H1 (cell line): ENCODE results near the gene PDE3A. TPM values are rescaled to one million over a fixed set of nuclear protein-coding genes. Genes with fewer than 3 reads are reported as not detected.

Experiments
- CTCF ChIA-PET: fragments of 300-600 bp; sonication (Branson Sonifier 250); formaldehyde crosslinking; loops from one replicate; lab custom pipeline; 2021; ENCODE audit not compliant: partially characterized antibody; lab: Charles Lee
- POLR2A ChIA-PET: fragments of 300-600 bp; sonication (Branson Sonifier 250); formaldehyde crosslinking; loops from one replicate; lab custom pipeline; 2021; ENCODE audit warnings: inconsistent platforms; ENCODE audit not compliant: partially characterized antibody; lab: Charles Lee
- DNase-seq, 2 experiments: peaks; one replicate each; pipeline versions ENCODE4 v3.0.0 to v3.0.0-alpha.2; 2010 to 2022; ENCODE audit warnings: low spot score in 2 of 2, low read depth in 1 of 2, mixed read lengths in 1 of 2
- FAIRE-seq: peaks from 2 replicates; lab custom pipeline; 2011; peaks lifted over from hg19 to GRCh38; lab: Jason Lieb, UNC
- H2AFZ ChIP-seq: 2 replicates; pipeline ENCODE4 v1.8.1; 2012; ENCODE audit warnings: low read length, inconsistent platforms
- H2AK5ac ChIP-seq: 2 replicates; pipeline ENCODE4 v1.6.1; 2013; ENCODE audit warnings: low read depth, low read length
- H2BK120ac ChIP-seq: replicated peaks from 2 replicates; pipeline ENCODE3; 2013; ENCODE audit warnings: low read depth, low read length, inconsistent platforms
- H2BK12ac ChIP-seq: 2 replicates; pipeline ENCODE4 v1.6.1; 2013; ENCODE audit warnings: low read depth, low read length
- H2BK15ac ChIP-seq: 2 replicates; pipeline ENCODE4 v1.6.1; 2013; ENCODE audit warnings: low read length
- H2BK20ac ChIP-seq: 2 replicates; pipeline ENCODE4 v1.6.1; 2013; ENCODE audit warnings: low read length
- H2BK5ac ChIP-seq: 2 replicates; pipeline ENCODE4 v1.6.1; 2013; ENCODE audit warnings: low read depth, low read length
- H3K14ac ChIP-seq: 2 replicates; pipeline ENCODE4 v1.6.1; 2013; ENCODE audit warnings: inconsistent platforms; ENCODE audit not compliant: insufficient read length
- H3K18ac ChIP-seq: 2 replicates; pipeline ENCODE4 v1.6.1; 2013; ENCODE audit warnings: low read length; ENCODE audit errors: extremely low read depth
- H3K23ac ChIP-seq: 2 replicates; pipeline ENCODE4 v1.6.1; 2013; ENCODE audit warnings: inconsistent platforms; ENCODE audit not compliant: insufficient read length
- H3K23me2 ChIP-seq: 2 replicates; pipeline ENCODE4 v1.6.1; 2013; ENCODE audit warnings: low read depth, low read length
- H3K27ac ChIP-seq: 2 replicates; pipeline ENCODE4 v1.6.1; 2011; ENCODE audit warnings: low read depth, low read length, inconsistent platforms
- H3K27me3 ChIP-seq, 4 experiments: replicated peaks in 1 of 4; 1 replicate in 1 of 4; 2 replicates in 3 of 4; pipeline versions ENCODE4 v1.6.1 to v1.8.1; 2011 to 2013; ENCODE audit warnings: low read length in 3 of 4, mild to moderate bottlenecking in 3 of 4, inconsistent platforms in 2 of 4, mixed read lengths in 2 of 4, moderate library complexity in 1 of 4; ENCODE audit not compliant: control insufficient read depth in 3 of 4, insufficient read depth in 3 of 4; ENCODE audit errors: extremely low read depth in 1 of 4
- H3K36me3 ChIP-seq, 4 experiments: 2 replicates each; pipeline versions ENCODE4 v1.6.1 to v1.8.1; 2011 to 2013; ENCODE audit warnings: mild to moderate bottlenecking in 4 of 4, low read length in 3 of 4, moderate library complexity in 2 of 4, control low read depth in 1 of 4, inconsistent platforms in 1 of 4; ENCODE audit not compliant: insufficient read depth in 4 of 4, control insufficient read depth in 2 of 4
- H3K4ac ChIP-seq: replicated peaks from 2 replicates; pipeline ENCODE3; 2013; ENCODE audit warnings: low read length, low read depth, mixed read lengths, inconsistent platforms; ENCODE audit not compliant: insufficient read length
- H3K4me1 ChIP-seq, 4 experiments: replicated peaks in 1 of 4; 1 replicate in 1 of 4; 2 replicates in 3 of 4; pipeline versions ENCODE4 v1.6.1 to v1.8.1; 2011 to 2013; ENCODE audit warnings: low read length in 3 of 4, inconsistent platforms in 2 of 4, mixed read lengths in 1 of 4; ENCODE audit not compliant: insufficient read depth in 4 of 4, control insufficient read depth in 3 of 4
- H3K4me2 ChIP-seq, 2 experiments: 2 replicates each; pipeline versions ENCODE4 v1.6.1 to v1.8.1; 2011 to 2013; ENCODE audit warnings: low read depth in 2 of 2, low read length in 2 of 2, control low read depth in 1 of 2, inconsistent platforms in 1 of 2, mild to moderate bottlenecking in 1 of 2; ENCODE audit not compliant: insufficient read depth in 1 of 2
- H3K4me3 ChIP-seq, 4 experiments: fragments of 200-600, 300-600 bp in 1 of 4; sonication (generic), shearing (Covaris generic), sonication (Bioruptor Twin) in 1 of 4; 2 replicates each; pipeline versions ENCODE4 v1.5.1 to v1.8.1; 2011 to 2016; ENCODE audit warnings: low read length in 4 of 4, low read depth in 3 of 4, control low read depth in 2 of 4, inconsistent platforms in 2 of 4, mild to moderate bottlenecking in 2 of 4, mixed read lengths in 1 of 4, moderate library complexity in 1 of 4; ENCODE audit not compliant: insufficient read depth in 2 of 4; ENCODE audit errors: extremely low read depth in 1 of 4
- H3K56ac ChIP-seq: replicated peaks from 2 replicates; pipeline ENCODE3; 2013; ENCODE audit warnings: low read depth, mild to moderate bottlenecking, mixed read lengths, low read length, inconsistent platforms; ENCODE audit not compliant: insufficient read length
- H3K79me1 ChIP-seq: 2 replicates; pipeline ENCODE4 v1.6.1; 2013; ENCODE audit warnings: low read depth, low read length, control low read depth
- H3K79me2 ChIP-seq, 2 experiments: 2 replicates each; pipeline versions ENCODE4 v1.6.1 to v1.8.1; 2012 to 2013; ENCODE audit warnings: low read length in 2 of 2, mild to moderate bottlenecking in 2 of 2, inconsistent platforms in 1 of 2; ENCODE audit not compliant: insufficient read depth in 2 of 2, control insufficient read depth in 1 of 2
- H3K9ac ChIP-seq, 4 experiments: replicated peaks in 1 of 4; 1 replicate in 1 of 4; 2 replicates in 3 of 4; pipeline versions ENCODE4 v1.6.1 to v1.8.1; 2011 to 2013; ENCODE audit warnings: low read depth in 3 of 4, low read length in 3 of 4, control low read depth in 2 of 4, mild to moderate bottlenecking in 2 of 4, moderate library complexity in 2 of 4, inconsistent platforms in 1 of 4; ENCODE audit errors: extremely low read depth in 1 of 4
- H3K9me3 ChIP-seq, 2 experiments: 2 replicates each; pipeline versions ENCODE4 v1.6.1 to v1.8.1; 2012 to 2013; ENCODE audit warnings: mild to moderate bottlenecking in 2 of 2, moderate library complexity in 2 of 2, control low read depth in 1 of 2, inconsistent platforms in 1 of 2, low read depth in 1 of 2, low read length in 1 of 2, mixed read lengths in 1 of 2; ENCODE audit not compliant: insufficient read depth in 2 of 2
- H4K20me1 ChIP-seq, 2 experiments: replicated peaks in 1 of 2; 2 replicates each; pipeline versions ENCODE3 to v1.8.1; 2011 to 2013; ENCODE audit warnings: inconsistent platforms in 2 of 2, low read length in 2 of 2, mild to moderate bottlenecking in 1 of 2; ENCODE audit not compliant: insufficient read depth in 2 of 2, control insufficient read depth in 1 of 2
- H4K5ac ChIP-seq: 2 replicates; pipeline ENCODE4 v1.6.1; 2013; ENCODE audit warnings: low read length, low read depth, mixed read lengths, inconsistent platforms; ENCODE audit not compliant: insufficient read length
- H4K8ac ChIP-seq: 2 replicates; pipeline ENCODE4 v1.8.0; 2013; ENCODE audit warnings: mild to moderate bottlenecking, moderate library complexity, low read length, inconsistent platforms; ENCODE audit not compliant: insufficient read depth; ENCODE audit errors: extremely low read depth
- H4K91ac ChIP-seq: replicated peaks from 2 replicates; pipeline ENCODE3; 2013; ENCODE audit warnings: low read length, mixed read lengths, inconsistent platforms; ENCODE audit not compliant: insufficient read length
- BCL11A ChIP-seq, 2 experiments: IDR thresholded peaks; one replicate each; pipeline ENCODE4 v1.6.1; 2011; ENCODE audit warnings: low read depth in 2 of 2, low read length in 2 of 2, mild to moderate bottlenecking in 2 of 2
- NANOG ChIP-seq: IDR thresholded peaks from 2 replicates; pipeline ENCODE4 v1.6.1; 2011; ENCODE audit warnings: low read length, low read depth, mild to moderate bottlenecking, inconsistent platforms; ENCODE audit not compliant: insufficient read depth, poor library complexity, severe bottlenecking
- RAD21 ChIP-seq, 2 experiments: IDR thresholded peaks in 1 of 2; conservative IDR thresholded peaks in 1 of 2; 2 replicates each; pipeline ENCODE4 v1.6.1; 2011; ENCODE audit warnings: low read depth in 2 of 2, low read length in 2 of 2, improper control_type of control experiment in 1 of 2, inconsistent platforms in 1 of 2, mild to moderate bottlenecking in 1 of 2, moderate library complexity in 1 of 2
- polyA plus RNA-seq, 7 experiments: library from polyadenylated mRNA; depleted of rRNA in 3 of 7; stranded (reverse) in 5 of 7; unstranded in 2 of 7; fragments of >200 nt in 5 of 7; fragments of 200-250 nt in 2 of 7; gene quantifications; 1 replicate in 5 of 7; 2 replicates in 1 of 7; 4 replicates in 1 of 7; pipeline versions ENCODE4 v1.2.1 to v1.2.3, GENCODE V29; 2011 to 2013; ENCODE audit warnings: missing spikeins in 2 of 7, mixed read lengths in 2 of 7
- total RNA-seq: library from RNA; stranded (reverse); fragmentation: NEBNext Ultra II Directional; extraction: Animal tissue kit (Norgen Biotek cat#: 25700); gene quantifications from 2 replicates; pipeline ENCODE4 v1.2.1, GENCODE V29; 2021

PDE3A gene
- total and polyA plus RNA-seq, 2 of the 8 experiments (the other 6 are each of a cell fraction or from before 2014, with no cell fraction given) = 1.4 to 3.4 TPM

- no peak for TF ChIP-seq BCL11A (IDR thresholded peaks at IDR 0.05; ENCODE audit: low read depth in 2 of 2, low read length in 2 of 2)
- TF ChIP-seq NANOG = no peak
- TF ChIP-seq RAD21 (IDR thresholded peaks at IDR 0.05 in 1 of 2, conservative IDR thresholded peaks at IDR 0.05 in 1 of 2; ENCODE audit: low read depth in 2 of 2, low read length in 2 of 2) = no peak
- Histone ChIP-seq H3K4me1 (peaks cover 0 to 4% (median 1%) of the 10 kb centered on the region in 4 experiments; a peak in 1 of 7 replicates), H2BK12ac (no peak overlapping the region), H3K14ac (no peak overlapping the region), H3K9ac (no peak overlapping the region), H4K5ac (no peak overlapping the region), H3K4me2 (no peak overlapping the region), H3K56ac (no peak overlapping the region), H2BK120ac (no peak overlapping the region), H3K4me3 (no peak overlapping the region), H3K23ac (no peak overlapping the region), H3K27ac (no peak overlapping the region), H3K27me3 (no peaks in the 10 kb centered on the region), H4K20me1 (no peaks in the 10 kb centered on the region), H2AK5ac (no peak overlapping the region), H3K23me2 (no peaks in the 10 kb centered on the region), H4K91ac (no peak overlapping the region), H2BK20ac (no peak overlapping the region), H2BK5ac (no peak overlapping the region), H3K4ac (no peak overlapping the region), H2AFZ (no peak overlapping the region), H3K79me1 (no peaks in the 10 kb centered on the region), H4K8ac (no peak overlapping the region), H3K36me3 (no peaks in the 10 kb centered on the region), H3K79me2 (no peaks in the 10 kb centered on the region), H3K18ac (no peak overlapping the region), H2BK15ac (no peak overlapping the region), H3K9me3 (no peaks in the 10 kb centered on the region)
- FAIRE-seq (no peak), DNase-seq (no peak)
- ChIA-PET POLR2A (no interaction called here), CTCF (interaction anchor here (0.9 to 1.4 kb wide), 2 partner anchors 202 to 718 kb away, joined by 3 to 4 read pairs; no protein-coding TSS in a partner anchor)
Measured at GRCh38 chr12:20375560-20375959, 7.2 kb downstream of the PDE3A start.
